NK-92 (cell line): ENCODE results near the gene CD86.

Experiments used
- DNase-seq: peaks from one replicate; lab custom pipeline; 2025; ENCODE audit not compliant: unreplicated experiment; lab: John Stamatoyannopoulos, UW

CD86 gene

DNA sequence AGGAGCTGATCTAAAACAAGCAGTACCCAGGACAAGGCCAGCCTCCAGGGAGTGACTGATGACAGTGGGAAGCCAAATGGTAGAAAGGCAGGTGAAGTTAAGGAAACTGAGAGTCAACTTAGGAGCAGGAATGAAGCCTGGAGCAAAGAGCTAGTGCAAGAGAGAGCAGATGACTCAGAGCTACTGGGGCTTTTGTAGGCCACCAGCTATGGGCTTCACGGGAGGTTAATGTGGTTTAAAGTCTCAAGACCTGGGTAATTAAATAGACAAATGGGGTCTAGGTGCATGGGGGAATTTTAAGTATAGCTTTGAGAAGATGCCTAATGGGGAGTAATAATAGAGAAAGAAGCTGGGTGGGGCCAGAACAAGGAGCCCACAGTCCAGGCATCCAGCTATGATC, 3.1 kb downstream of the CD86 start:
- no peak for DNase-seq

DNA sequence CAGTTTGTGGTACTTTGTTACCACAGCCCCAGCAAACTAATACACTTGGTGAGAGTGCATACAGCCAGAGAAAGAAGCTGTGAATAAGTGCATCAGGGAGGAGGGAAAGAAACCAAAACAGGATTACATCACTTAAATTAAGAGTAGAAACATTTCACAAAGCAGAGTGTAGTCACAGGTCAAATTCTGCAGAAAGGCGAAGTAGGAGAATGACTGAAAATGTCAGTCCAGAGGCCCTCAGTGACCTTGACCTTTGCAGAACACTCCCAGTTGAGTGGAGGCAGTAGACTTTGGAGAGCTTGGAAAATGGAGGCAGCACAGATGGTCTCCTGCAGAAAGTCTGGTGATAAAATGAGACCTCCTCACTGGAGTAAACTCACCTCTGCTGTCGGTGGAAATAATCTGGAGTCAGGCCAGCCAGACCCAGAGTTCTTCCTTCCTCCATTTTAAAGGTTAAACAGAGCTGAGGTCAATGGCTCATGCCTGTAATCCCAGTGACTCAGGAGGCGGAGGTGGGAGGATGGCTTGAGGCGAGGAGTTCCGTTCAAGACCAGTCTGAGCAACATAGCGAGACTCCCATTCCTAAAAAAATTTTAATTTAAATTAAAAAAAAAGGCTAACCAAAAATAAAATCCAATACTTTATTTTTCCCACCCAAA, 5.0 kb downstream of the CD86 start:
- DNase-seq, result no peak

DNA sequence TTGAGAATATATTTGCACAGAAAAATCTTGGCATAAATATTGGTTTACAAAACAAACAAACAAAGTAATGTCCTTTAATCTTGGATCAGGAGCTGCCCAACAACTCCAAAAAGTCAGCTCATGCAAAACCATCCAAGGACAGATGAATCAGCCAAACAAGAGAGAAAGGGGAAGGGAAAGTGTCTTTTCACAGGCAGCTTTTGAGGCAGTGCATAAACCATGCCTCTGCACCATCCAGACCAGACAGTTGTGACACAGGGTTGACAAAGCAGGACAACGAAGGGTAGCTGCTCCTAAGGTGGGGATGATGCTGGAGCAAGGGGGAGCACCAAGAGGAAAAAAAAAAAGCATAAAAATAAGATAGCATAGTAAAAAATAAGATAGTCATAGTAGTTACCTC, 8.7 kb downstream of the CD86 start:
- DNase-seq, result no peak

DNA sequence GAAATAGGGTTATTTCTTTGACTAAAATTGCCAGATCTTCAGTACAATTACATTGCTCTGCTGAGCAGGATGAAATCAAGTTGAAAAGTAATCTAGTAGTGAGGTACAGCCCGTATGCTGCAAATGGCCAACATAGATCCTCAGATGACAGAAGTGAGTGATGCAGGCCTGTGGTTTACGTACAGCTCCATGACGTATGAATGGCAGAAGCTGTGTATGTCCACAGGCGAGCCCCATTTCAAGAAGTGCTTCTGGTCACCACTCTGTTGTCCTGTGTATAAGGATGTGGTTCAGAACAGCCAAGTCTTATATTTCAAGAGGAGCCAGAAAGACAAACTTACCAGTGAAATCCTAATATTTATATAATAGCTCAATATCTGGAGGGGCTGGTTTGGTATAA, 9.2 kb downstream of the CD86 start:
- DNase-seq, result no peak

DNA sequence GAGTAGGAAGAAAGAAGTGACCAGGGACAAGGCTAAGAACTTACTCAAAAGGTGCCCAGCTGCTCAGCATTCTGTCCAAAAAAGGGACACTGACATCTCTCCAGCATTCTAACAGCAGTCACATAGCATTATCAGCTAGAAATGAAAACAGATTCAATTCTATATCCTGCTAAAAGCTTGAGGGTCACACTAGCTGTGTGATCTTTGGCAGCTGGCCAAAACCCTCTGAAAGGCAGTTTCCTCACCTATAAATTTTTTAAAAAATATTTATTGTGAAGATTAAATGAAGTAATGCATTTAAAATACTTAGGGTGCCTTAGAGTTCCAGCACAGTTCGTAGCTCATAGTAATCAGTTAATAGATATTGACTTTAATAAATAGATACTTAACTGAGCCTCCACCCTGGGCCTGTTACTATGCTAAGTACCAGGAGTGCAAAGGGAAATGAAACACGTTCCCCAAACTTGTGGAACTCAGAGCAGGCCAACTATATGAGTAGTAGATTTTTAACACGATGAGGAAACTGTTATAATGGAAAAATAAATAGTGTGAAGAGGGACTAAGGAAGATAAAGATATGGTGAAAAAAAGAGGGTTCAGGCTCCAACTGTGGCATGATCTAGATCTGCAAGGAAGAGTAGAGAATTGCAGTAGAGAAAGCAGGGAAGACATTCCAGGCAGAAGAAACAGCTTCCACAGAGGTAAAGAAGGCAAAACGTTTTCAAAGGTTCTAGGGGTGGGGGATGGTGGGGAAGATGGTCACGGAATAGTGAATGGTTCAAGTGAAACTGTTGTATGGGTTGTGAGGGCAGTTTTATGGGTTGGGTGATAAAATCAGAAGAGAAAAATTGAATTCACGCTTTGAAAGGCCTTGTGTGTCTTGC, 11.4 kb downstream of the CD86 start:
- DNase-seq, result no peak

DNA sequence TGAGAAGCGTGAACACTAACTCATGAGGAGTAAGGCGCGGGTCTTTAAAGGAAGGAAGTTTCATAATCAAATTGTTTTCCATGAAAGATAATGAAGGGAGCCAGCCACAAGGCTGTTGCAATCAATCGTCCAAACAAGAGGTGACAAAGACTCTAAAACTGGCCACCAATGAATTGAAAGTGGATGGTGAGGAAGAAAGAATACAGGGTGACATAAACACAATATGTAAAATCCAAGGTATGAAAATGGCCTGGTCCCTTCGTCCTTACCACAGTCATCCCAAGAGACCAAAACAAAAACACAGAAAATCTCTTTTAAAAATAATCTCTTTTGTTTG, 12.0 kb downstream of the CD86 start:
- no peak for DNase-seq

DNA sequence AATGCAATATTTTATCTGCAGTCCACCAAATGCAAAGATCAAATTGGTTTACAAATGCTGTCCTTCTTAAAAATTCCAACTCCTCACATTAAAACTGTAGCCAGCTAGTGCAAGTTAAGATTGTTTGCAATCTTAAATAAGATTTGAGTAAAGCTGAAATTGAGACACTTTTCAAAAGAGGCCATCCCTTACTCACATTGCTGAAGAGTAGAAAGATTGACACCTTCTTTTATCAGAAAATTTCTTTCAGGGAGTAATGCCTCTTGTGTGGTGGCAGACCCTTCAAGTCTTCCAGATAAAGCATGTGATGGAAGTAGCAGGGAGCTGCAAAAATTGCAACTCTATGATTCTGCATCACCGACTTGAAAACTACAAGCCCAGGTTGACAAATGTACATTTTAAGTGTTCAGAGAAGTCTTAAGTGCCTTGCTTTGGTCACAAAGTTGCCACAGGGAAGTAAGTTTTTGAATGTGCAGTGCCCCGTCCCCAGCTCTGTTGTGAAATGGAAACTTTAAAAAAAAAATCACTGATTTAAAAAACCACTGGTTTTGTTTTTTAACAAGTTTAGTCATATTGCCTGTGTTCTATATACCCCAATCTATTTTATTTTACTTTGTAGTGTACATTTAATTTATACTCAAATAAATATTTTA, 12.6 kb downstream of the CD86 start:
- DNase-seq, result no peak

DNA sequence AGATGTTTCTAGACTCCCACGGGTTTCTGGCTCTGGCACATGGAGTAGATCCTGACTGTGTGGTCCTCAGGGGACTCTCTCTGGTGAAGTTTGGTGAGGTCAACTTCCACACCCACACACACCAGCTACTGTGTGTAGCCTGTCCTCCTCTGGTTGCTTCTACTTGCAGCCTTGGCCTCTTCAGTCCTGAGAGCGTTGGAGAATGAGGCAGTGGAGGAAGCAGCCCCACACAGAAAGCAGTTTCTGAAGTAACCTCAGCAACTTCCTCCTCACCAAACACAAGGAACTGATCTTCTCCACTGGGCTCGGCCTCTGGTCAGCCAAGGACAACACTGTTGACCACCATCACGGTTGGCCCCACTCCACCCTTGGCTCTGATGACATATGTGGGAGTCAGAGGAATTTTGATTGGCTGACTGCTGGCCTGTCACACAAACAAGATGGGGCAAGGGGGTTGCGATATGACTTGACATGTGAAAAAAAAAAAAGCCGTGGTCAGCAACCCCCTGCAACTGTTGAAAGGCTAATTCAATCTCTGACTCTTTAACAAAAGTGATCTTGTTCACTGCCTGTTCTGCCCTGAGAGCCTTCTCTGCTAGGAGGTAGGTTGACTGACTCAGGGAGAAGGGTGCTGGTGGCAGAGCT, 19.6 kb downstream of the CD86 start:
- no peak for DNase-seq

DNA sequence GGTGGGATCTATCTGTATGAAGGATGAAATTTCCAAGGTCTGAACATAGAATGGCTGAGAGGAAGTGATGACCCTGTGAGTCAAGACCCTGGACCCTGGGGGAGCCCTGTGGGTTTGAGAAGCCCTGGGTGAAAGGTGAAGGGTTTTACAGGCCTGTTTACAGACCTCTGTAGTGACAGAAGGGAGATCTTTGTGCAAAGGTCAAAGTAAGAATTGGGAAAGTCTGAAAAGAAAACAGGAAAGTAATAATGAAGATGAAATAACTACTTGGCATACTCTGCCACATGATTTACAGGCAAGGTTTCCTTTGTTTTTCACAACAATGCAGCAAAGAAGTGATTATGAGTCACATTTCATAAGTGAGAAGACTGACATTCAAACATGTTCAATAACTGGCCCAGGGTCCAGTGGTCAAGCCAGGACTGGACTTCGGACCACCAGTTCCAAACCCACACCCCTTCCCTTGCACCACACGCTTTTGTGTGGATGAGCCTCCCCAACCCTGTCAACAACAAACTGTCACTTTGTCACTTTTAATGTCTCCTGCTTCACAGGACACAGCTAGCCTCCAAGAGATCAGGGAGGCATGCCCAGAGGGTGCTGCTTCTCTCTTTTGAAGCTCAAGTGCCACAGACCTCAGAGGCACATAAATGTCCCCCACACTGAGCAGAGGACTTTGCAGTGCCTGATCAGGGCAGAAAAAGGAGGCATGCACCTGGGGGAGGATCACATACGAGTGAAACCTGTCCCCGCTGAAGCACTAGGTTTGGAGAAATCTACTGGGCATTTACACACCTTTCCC, 21.5 kb downstream of the CD86 start:
- no peak for DNase-seq

DNA sequence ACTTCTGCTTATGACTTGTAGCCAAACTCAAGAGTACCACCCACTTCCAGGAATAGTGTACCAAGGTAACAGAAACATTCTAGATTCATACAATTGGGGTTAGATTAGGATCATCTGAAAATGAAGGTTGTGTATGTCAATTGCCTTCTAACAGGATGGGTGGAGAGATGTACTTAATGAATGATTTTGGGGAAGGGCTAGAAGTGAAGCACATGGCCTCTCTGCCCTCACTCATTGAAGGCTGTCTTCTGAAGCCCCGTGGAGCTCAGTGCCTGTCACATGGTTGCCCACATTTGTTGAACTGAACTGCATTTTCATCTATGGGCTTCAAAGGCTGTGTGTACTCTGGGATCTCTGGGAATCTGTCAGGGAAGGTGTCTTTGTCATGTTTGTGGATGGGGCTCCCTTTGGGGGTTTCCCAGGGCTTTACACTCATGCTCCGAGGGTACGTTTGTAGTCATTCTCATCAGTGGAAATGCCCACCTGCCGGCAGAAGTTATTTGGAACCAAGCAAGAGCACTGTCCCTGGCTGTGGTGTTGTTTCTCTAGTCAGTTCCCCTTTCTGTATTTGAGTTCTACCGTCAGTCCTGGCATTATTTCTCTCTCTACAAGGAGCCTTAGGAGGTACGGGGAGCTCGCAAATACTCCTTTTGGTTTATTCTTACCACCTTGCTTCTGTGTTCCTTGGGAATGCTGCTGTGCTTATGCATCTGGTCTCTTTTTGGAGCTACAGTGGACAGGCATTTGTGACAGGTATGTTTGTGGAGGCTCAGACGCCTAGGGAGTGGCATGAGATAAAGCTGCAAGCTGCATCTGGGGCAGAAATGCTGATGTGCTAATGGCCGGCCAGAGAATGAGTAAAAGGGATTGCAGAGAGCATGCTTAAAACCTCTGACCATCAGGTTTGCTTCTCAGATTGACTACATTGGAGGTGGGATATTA, 22.4 kb downstream of the CD86 start:
- no peak for DNase-seq

DNA sequence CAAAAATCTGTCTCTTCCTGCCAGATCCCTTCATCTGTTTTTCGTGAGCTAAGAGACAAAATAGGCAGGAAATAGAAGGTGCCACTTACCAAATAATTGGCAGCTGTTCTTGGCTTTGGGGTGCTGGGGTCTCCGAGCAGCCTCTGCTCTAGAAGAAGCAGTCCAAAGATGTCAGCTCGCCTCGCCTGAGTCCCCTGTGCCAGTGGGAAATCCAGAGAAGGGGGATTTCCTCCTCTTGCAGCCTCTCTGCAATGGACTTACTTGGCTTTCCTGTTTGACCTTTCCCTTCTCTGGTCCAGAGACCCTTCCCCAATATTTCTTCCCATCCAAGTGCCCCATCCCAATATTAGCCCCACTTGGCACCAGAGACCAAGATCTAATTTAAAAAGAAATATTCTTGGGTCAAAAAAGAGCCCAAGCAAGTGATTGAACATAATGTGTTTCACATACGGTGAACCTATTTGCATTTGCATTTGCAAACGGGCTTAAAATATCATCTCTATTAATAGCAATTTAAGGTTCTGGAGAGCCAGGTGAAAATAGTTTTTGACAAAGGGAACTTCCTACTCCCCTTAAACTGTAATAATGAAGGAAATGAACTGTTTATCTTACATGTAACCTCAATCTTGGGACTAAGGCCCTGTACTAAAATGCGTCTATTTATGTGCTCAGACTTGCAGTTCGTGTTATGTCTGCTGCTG, 23.2 kb downstream of the CD86 start:
- DNase-seq, result no peak

DNA sequence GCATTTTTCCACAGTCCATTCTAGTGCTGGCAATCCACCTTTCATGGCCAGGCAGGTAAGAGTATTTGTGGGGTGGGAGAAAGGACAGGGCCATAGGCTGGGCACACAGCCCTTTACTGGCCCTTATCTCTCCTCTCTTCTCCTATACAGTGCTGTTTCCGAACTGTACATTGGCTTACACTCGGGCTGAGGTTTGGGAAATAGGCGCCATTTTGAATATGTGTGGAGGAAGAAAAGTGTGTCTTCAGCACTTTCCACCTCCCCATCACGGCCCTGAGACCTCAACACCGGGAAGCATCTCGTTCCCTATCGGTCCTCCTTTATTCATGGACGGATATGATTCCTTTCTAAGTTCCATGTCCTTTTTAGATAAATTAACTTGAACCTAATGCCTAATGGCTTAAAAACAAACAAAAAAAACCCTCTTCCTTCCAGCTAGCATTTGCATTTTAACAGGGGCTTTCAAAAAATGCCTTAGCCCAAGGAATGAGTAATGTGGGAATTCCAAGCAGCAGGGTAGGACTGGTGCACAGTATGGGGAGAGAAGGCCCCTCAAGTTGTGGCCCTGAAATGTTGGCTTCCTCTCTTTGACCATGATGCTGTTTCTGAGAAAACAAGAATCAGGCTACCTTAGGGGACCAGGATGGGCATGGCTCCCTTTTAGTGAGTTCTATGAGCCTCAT, 24.5 kb downstream of the CD86 start:
- DNase-seq, result no peak

DNA sequence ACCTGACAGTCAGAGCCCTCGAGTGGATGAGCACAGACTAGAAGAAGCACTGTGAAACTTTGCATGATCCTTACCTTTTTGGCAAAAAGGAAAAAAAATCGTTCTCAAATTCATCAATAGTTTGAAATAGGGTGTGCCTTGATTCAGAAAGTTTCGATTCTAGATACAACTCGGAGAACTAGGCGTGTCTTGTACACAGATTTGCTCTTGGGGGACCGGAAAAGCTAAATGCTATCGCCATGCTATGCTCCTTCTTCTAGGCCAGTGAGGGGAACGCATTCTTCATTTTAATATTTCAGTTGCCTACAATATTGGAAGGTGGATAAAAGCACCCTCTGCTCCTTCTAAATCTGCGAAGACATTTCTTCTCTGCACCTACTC, 25.0 kb downstream of the CD86 start:
- DNase-seq, result no peak

DNA sequence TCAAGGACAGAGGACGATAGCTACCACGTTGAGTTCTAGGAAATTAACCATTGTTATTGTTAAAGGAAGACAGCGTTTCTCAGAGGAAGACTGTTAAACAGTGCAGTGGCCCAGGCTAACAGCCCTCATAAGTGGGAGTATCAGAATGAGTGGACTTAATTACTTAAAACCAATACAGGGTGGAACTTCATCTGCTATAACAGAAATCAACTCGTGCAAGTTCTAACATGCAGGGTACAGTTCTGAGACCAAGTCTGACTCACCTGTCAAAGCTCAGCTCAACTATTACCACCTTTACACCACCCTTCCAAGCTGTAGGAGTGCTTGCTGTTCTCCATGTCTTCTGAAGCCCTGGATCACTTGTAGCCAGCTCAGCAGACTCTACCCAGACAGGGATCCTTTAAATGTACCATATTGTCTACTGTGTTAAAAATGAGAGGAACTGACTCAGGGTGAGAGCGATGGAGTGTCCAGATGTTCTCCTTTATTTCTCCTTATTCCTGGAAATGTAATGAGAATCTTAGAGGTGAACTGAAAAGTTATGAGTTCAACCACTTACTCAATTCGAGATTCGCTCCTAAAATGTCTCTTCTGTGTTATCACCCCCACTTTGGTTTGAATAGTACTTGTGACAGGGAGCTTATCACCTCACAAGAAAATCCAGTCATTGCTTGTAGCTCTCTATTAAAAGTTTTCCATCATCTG, 26.5 kb downstream of the CD86 start:
- DNase-seq, result no peak

DNA sequence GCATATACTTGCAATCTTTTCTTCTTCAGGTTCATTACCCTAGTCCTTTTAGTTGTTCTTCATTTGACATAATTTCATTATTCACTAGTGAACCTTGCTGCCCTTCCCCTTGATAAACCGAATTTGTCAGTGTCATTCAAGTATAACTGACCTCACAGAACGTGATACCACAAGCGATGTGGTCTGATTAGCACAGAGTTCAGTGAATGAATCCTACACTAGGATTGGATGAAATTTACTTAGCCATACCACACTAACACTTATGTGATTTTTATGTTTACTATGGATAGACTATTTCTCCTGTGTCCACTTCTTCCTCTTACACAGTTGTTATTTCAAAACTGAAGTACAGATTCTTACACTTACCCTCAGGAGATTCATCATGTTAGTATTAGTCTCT, 27.2 kb downstream of the CD86 start:
- DNase-seq, result no peak

DNA sequence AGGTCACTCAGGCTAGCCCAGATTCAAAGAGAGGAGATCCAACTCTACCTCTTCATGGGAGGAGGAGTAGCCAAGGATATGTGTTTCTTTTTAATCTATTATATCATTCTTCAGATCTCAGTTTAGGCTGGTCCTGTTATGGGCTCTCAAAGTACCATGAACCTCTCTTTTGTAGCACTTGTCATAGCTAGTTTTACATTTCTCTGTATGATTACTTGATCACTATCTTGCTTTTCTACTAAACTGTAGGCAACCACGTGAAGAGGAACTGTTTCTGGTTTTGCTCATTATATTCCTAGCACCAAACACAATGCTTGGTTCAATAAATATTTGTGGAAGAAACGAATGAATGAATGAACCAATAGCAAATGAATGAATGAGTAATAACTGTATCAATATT, 29.6 kb downstream of the CD86 start:
- DNase-seq, result no peak

DNA sequence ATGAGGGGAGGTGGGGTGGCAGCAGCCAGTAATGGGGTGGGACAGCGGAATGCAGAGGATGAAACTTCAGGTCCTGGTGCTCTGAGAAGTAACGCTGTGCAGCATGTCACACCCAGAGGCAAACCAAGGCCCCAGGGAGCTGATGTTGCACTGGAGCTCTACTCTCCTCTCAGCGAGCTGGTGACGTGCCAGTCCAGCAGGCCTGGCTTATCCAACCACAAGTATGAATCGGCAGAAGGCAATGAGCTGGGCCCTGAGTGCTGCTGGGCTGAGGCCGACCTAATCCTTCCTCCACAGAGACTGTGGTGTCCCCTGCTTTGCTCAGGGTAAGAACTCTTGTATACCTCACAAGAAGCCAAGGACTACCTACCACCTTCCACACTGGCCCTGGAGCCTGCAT, 30.5 kb downstream of the CD86 start:
- no peak for DNase-seq

DNA sequence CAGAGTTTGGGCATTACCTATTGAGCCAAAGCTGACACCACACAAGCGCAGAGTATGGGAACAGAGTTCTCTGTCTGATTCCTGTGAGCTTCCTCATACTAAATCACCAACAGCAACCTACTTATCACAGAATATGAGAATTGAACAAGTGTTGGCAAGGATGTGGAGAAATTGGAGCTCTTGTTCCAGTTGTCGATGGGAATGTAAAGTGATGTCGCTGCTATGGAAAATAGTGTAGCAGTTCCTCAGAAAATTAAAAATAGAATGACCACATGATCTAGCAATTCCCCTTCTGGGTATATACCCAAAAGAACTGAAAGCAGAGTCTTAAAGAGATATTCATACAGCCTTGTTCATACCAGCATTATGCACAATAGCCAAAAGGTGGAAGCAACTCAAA, 33.4 kb downstream of the CD86 start:
- no peak for DNase-seq
